Measurements from ENCODE around the gene CHD9. TPM values are rescaled to one million over a fixed set of nuclear protein-coding genes. Genes with fewer than 3 reads are reported as not detected.

The CHD9 gene
- total RNA-seq, 4 donors from 2014 or later, result 82.2 to 114 (median 91.3) TPM

- TF ChIP-seq POLR2A (IDR thresholded peaks at IDR 0.05) (no peak), CTCF (IDR thresholded peaks at IDR 0.05) (no peak), EP300 (IDR thresholded peaks at IDR 0.05) (peak in 1 of 2 donors; percentile 46)
- no peaks in the 10 kb centered on the region for H3K27me3 ChIP-seq
- peak overlapping the region; percentile 63 to 93 (median 80) for H3K27ac ChIP-seq
- no peaks in the 10 kb centered on the region for H3K36me3 ChIP-seq
- peak overlapping the region in 2 of 4 donors; percentile 5 to 24 for H3K4me3 ChIP-seq
- H3K9me3 ChIP-seq, result no peaks in the 10 kb centered on the region
- peaks cover 7 to 84% (median 50%) of the 10 kb centered on the region in 4 donors for H3K4me1 ChIP-seq
- WGBS, 2 donors, result 21 to 31% methylated on average over 7 of the region's 7 CpGs
- peak in 1 of 2 donors; percentile 60 for DNase-seq (ENCODE audit: low spot score in 2 of 2)
Observed at GRCh38 chr16:53091466-53092211, 36.8 kb downstream of the CHD9 start.

- TF ChIP-seq EP300 (IDR thresholded peaks at IDR 0.05), result no peak
- TF ChIP-seq POLR2A (IDR thresholded peaks at IDR 0.05), result no peak
- Histone ChIP-seq H3K9me3 (no peaks in the 10 kb centered on the region), H3K27me3 (no peaks in the 10 kb centered on the region), H3K27ac (peak overlapping the region in 3 of 4 donors; percentile 73 to 93 (median 88)), H3K4me1 (peaks cover 7 to 83% (median 50%) of the 10 kb centered on the region in 4 donors), H3K4me3 (no peak overlapping the region), H3K36me3 (no peaks in the 10 kb centered on the region)
- 83 to 86% methylated on average over 2 of the region's 2 CpGs for WGBS, 2 donors
- DNase-seq (ENCODE audit: low spot score in 2 of 2), result no peak
Observed at GRCh38 chr16:53092284-53092683, 37.5 kb downstream of the CHD9 start.

- H3K27me3 ChIP-seq, result no peaks in the 10 kb centered on the region
- H3K4me1 ChIP-seq, result peaks cover 7 to 85% (median 57%) of the 10 kb centered on the region in 4 donors
- TF ChIP-seq CTCF (IDR thresholded peaks at IDR 0.05), result no peak
- TF ChIP-seq EP300 (IDR thresholded peaks at IDR 0.05), result no peak
- no peak for TF ChIP-seq POLR2A (IDR thresholded peaks at IDR 0.05)
- H3K4me3 ChIP-seq, result no peak overlapping the region
- peak overlapping the region in 3 of 4 donors; percentile 64 to 93 (median 72) for H3K27ac ChIP-seq
- H3K9me3 ChIP-seq, result no peaks in the 10 kb centered on the region
- 95 to 98% methylated on average over 5 of the region's 5 CpGs for WGBS, 2 donors
- H3K36me3 ChIP-seq, result no peaks in the 10 kb centered on the region
- no peak for DNase-seq (ENCODE audit: low spot score in 2 of 2)
Observed at GRCh38 chr16:53093162-53093744, 38.5 kb downstream of the CHD9 start.

GRCh38 chr16:53094013-53094630, 39.3 kb downstream of the CHD9 start:
- DNase-seq (ENCODE audit: low spot score in 2 of 2), result peak in 1 of 2 donors; percentile 22
- H3K4me3 ChIP-seq, result no peak overlapping the region
- H3K27ac ChIP-seq, result peak overlapping the region in 3 of 4 donors; percentile 64 to 93 (median 72)
- no peaks in the 10 kb centered on the region for H3K27me3 ChIP-seq
- no peaks in the 10 kb centered on the region for H3K9me3 ChIP-seq
- H3K36me3 ChIP-seq, result no peaks in the 10 kb centered on the region
- TF ChIP-seq CTCF (IDR thresholded peaks at IDR 0.05), result no peak
- no peak for TF ChIP-seq EP300 (IDR thresholded peaks at IDR 0.05)
- TF ChIP-seq POLR2A (IDR thresholded peaks at IDR 0.05), result no peak
- peaks cover 7 to 85% (median 65%) of the 10 kb centered on the region in 4 donors for H3K4me1 ChIP-seq
- 70 to 75% methylated on average over 8 of the region's 10 CpGs for WGBS, 2 donors

GRCh38 chr16:53097190-53097589, 42.4 kb downstream of the CHD9 start:
- Histone ChIP-seq H3K9me3 (no peaks in the 10 kb centered on the region), H3K36me3 (no peaks in the 10 kb centered on the region), H3K27me3 (no peaks in the 10 kb centered on the region), H3K4me1 (peaks cover 0 to 83% (median 58%) of the 10 kb centered on the region in 4 donors), H3K4me3 (no peak overlapping the region), H3K27ac (peak overlapping the region in 2 of 4 donors; percentile 8 to 93)
- 89 to 93% methylated on average over 4 of the region's 4 CpGs for WGBS, 2 donors
- no peak for DNase-seq (ENCODE audit: low spot score in 2 of 2)
- TF ChIP-seq POLR2A (IDR thresholded peaks at IDR 0.05), result no peak
- TF ChIP-seq CTCF (IDR thresholded peaks at IDR 0.05), result no peak
- no peak for TF ChIP-seq EP300 (IDR thresholded peaks at IDR 0.05)
